ENCODE data around the gene RSPO1.

RSPO1 gene

DNA sequence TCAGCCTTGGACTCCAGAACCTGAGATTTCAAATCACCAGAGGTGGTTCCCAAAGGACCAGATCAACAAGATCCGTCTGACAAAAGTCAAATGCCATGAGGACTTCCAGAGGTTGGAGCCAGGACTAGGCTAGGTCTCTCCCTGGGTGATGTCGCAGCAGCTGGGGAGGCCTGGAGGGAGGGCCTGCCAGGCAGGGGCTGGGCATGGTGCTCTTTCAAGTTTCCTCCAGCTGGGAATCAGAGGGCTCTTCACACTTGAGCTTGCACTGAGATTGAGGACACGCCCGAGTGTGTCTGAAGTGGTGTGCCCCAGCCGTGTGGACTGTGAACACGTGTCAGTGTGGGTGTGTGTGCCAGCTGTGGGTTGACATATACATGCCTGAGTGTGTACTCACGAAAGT is 21.3 kb upstream of the RSPO1 start:
- no peak for DNase-seq

DNA sequence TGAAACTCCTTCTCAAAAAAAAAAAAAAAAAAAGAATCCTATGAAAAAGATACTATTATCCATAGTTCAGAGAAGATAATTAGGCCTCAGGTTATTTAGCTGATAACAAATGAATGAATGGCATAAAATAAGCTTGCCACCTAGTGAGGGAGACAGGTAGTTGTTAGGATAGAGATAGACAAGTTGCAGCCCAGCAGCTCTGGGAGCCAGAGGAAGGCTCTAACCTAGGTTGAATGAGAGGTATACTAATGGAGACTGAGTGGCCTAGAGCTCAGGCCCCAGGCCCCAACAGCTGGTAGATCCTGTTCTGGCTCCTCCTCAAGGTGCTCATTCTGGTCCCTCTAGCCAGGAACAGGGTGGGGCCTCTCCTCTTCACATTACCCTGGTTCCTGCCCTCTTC is 20.6 kb upstream of the RSPO1 start:
- no peak for DNase-seq

DNA sequence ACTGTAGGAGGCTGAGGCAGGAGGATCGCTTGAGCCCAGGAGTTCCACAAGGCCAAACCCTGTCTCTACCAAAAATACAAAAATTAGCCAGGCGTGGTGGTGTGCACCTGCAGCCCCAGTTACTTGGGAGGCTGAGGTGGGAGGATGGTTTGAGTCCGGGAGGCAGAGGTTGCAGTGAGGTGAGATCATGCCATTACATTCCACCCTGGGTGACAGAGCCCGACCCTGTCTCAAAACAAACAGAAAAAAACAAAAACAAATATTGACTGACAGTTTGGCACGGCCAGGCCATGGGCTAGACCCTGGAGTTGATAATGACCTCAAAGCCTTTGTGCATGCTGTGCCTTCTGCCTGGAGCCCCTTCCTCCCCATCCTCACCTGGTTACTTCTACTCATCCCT is 19.2 kb upstream of the RSPO1 start:
- no peak for DNase-seq

DNA sequence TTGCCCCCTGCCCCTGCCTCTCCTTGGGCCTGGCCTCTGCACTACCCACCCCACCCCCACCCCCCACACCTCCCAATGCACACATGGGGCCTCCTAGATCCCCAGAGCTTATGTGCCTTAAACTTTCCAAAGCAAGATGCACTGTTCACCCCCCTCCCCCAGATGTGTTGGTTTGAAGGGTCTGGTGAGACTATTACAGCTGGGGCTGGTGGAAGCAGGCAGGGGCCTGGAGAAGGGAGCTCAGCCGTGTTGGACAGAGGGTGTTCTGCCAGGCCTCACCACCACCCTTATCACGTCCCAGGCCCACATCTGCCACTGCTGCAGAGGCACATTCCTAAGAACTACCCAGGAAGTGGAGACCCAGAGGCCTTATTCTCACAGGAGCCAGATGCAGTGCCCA is 18.3 kb upstream of the RSPO1 start:
- no peak for DNase-seq

DNA sequence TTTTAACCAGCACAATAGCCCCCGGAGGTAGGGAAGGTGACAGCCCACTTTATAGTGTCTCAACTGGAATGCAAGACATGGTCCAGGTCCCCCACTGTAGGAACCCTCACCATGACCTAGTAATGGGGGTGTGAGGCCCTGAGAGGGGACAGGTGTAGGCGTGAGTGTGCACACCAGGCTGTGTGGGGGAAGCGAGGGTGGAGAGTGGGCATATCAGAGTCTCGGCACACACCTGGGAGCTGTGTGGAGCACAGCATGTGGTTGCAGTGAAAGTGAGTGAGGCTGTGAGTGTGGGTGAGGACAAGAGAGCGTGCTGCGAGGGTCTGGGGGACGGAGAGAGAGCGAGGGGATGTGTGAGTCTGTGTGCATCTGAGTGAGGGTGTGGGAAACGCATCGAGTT is 17.1 kb upstream of the RSPO1 start:
- DNase-seq, result no peak

DNA sequence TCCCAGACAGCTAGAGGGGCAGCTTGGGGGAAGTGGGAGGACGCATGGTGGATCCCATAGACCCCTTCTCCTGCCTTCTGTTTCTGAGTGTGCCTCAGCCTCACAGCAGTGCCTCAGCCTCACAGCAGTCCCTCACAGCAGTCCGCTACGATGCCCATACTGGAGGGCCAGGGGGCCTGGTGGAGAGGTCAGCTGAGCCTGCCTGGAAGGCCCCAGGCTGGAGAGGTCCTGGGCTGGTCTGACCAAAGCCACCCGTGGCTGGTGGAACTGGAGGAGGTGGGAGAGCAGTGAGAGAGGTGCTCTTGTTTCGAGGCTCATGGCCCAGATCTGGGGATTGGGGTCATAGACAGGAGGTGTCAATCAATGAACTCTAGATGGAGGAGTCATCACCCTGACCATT is 16.0 kb upstream of the RSPO1 start:
- DNase-seq, result no peak

DNA sequence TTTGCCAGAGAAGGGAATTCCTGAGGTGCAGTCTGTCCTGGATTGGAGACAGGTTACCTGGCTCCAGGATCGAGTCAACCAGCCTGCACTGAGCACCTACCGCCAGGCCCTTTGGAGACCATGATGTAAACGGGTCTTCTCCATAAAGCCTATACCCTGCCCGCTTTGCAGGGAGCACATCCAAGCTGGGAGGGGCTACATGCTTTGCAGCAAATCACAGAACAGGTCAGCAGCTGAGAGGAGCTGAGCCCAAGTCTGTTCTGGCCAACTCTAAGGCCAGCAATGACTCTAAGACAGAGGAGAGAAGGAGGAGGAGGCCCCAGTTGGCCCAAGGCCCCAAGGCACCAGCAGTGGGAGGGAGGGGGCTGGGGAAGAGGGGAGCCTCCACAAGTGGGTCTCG is 15.5 kb upstream of the RSPO1 start:
- DNase-seq, result no peak

DNA sequence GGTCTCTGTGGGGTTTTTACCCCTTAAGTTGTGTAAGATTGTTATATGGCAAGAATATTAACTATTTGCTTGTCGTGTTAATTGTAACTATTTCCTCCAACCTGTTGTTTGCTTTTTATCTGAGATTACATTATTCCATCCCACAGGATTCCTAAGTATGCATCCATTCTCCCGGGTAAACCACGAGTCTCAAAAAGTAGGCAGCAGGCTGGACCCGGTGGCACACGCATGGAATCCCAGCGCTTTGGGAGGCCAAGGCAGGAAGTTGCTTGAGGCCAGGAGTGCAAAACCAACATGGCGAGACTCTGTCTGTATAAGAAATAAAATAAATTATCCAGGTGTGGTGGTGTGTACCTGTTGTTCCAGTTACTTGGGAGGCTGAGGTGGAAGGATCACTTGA is 12.6 kb upstream of the RSPO1 start:
- DNase-seq, result no peak

DNA sequence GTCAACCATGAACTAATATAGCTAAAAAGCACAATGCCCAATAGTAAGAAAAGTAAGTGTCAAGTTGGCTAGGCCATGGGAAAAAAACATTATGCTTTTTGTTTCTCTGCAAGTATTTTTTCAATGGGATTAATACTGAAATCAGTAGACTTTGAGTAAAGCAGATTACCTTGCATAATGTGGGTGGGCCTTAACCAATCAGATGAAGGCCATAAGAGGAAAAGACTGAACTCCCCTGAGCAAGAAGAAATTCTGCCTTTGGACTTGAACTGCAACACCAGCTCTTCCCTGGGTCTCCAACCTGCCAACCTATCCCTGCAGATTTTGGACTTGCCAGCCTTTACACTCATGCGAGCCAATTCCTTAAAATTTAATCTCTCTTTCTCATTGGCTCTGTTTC is 6.4 kb upstream of the RSPO1 start:
- DNase-seq, result no peak

DNA sequence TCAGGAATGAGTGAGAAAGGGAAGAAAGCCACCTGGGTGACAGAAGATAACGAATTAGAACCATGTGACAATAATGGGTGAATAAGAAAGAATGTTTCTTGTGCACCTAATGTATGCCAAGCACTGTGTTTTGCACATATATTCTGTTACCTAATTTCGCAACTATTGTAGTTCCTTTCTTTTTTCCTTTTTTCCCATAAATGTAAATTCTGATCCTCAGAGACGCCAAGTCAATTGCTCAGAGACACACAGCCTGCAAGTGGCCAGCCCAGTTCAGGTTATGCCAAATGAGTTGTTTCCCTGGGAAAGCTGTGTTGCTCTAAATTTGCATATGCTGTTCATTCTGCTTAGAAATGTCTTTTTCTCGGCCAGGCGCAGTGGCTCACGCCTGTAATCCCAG is 1.7 kb upstream of the RSPO1 start:
- no peak for DNase-seq

DNA sequence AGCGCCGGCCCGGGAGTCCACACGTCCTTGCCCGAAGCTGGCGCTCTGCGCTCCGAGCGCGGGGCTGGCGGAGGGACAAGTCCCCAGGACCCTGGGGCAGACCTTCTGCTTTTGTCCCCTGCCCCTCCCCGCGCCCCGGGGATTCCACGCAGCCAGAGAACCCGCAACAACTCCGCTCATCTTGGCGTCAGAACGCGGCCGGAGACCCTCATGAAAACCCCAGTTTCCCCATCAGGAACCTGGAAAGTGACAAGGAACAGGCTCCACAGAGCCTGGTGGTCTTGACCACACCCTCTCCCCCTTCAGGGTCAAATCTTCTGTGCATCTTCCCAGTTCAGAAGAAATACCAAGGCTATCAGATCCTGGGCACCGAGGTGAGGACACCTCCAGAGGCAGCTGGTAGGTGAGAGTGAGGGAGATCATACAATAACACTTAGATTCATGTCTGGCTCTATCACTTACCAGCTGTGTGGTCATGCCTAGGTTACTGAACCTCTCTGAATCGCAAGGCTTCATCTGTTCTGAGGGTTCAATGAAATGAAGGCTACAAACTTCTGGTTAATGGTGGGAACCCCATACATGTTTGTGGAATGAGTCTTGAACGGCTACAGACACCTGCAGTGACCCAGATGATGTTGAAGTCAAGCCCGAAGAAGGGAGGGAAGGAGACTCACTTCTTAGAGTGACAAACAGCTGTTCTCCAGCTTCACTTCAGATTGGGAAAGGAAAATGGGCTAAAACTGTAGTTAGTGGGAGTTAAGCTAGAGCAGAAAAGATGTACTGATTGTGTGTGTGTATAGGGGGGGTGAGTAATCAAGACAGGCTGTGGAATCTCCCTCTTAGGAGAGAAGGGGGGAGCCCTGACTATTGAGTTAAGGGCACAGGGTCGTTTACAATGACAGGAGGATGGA is 555 bp upstream of the RSPO1 start:
- no peak for DNase-seq

DNA sequence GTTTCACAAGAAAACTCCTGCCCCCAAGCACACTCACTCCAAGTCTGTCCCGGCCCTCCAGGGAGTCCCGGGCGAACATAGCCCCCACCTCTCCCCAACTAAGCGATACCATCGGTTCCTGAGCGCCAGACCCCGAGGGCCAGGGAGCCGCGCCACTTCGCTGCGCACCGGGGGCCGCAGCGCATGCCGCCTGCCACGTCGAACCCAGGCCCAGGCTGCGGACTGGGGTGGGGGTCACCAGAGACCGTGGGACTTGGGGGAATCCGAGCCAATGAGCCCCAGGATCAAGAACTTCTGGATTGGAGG is 801 bp downstream of the RSPO1 start:
- DNase-seq, result no peak

DNA sequence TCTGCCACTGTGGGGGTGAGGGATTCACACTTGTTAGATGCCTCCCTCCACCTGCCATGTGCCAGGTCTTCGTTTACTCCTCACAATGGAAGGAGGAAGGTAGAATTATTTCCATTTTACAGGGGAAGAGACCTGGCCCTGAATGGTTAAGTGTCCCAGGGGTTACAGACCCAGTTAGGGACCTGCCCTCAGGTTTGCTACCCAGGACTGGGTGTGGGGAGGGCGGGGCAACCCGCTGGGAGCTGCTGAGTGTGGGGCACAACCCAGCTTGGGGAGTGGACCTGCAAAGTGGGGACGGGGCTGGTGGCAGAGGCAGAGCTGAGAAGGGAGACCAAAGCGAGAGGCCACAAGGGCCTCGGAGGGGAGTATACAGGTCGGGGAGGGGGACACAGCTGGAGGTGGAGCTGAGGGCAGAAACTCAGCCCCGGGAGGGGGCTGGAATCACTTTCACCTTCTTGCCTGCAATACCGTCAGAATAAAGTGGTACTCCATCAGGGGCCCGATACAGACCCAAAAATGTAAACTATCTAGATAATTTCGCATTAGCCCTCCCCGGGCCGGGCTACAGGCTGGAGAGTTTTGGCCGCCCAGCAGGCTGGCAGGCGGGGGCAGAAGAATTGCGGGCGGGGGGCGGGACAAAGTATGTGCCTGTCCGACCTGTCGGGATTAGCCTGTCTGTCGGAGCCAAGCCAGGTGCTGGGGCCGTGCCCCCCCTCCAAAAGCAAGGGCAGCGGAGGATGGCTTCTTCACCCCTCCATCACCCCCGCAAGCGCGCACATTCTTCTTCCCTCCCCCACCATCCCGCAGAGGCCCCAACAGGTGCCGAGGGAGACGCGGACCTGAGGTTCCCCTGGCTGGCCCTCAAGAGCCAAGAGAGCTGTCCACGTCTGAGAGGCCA is 1.4 kb downstream of the RSPO1 start:
- DNase-seq, result no peak

DNA sequence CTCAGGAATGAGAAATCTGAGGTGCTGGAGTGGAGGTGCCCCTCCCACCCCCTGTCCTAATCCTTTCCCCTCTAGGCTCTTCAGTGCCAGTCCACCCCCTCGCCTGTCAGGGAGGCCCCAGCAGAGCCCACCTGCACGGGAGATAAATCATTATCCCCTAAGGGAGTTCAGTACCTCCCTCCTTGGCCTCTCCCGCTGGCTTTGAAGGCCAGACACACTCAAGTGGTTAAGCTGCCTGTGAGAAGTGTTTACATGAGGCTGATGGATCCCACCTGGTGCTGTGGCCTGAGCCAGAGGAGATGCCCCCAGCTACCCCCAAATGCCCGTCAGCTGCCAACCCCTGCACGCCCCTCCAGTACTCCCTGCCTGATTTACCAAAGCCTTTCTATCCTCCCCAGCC is 3.7 kb downstream of the RSPO1 start:
- DNase-seq, result no peak

DNA sequence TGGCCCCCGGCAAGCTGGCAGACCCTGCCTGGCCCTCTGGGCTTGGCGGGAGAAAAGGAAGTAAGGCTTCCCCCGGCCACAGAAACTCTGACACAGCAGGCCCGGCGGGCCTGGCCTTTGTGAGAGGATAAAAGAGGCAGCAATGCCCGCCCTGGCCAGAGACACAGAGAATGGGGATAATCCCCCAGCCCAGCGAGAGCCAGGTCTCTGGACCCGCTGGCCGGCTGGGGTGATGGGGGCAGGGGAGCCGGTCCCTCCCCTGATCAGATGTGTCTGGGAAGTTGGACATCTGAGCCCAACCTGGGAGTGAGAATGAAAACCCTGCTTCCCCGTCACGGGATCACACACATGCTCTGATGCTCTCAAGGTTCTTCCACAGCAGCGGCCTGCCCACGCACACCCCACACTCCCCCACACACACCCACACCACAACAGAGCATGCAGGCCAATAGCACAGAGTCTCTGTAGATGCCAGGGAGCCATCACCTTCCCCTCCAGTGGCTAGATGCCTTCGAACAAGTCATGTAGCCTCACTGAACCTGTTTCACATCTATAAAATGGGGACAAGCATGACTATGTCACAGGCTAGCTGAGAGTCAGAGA is 4.2 kb downstream of the RSPO1 start:
- DNase-seq, result no peak

DNA sequence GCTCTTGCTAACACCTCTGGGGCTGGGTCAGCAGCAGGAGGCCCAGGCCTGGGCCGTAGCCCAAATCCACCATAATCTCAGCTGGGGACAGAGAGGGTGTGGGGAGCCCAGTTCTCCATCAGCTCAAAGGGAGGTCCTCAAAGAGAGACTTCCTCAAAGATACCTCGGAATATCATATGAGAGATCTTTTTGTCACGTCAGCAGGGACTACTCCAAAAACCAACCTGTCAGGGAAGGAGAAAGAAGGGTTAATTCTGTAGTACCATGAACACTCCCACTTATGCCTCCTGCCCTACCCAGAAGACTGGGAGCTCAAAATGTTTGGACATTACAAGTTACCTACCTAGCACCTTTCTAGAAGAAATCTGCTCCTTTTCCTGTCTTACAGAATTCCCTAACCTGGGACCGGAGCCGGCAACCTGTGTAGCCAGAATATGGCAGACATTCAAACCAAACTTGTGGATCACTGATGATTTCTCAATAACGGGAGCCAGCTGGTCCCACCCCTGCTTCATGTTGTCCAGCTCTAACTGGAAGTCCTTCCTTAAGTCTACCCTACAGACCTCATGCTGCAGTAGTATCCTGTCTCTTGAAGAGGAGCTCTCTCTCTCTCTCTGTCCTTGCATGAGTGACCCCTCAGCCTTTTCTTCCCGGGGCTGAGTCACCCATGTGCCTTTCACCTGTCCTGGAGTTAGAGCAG is 4.8 kb downstream of the RSPO1 start:
- DNase-seq, result no peak

DNA sequence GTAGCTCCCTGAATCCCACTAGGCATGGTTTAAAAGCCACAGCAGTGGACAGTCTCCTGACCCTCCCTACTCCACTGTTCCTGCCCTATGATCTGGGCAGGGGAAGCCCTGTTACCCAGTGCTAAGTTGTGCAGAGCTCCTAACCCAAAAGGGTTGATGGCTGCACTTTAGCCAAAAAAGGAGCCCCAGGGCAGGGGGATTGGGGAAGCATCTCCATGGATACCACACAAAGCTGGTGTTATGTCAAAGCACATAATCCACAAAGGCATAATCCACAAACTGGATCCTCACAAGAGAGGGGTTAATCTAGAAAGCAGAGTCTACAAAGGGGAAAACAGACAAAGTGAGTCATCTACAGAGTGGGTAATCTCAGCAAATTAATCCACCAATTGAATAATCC is 5.7 kb downstream of the RSPO1 start:
- DNase-seq, result no peak

DNA sequence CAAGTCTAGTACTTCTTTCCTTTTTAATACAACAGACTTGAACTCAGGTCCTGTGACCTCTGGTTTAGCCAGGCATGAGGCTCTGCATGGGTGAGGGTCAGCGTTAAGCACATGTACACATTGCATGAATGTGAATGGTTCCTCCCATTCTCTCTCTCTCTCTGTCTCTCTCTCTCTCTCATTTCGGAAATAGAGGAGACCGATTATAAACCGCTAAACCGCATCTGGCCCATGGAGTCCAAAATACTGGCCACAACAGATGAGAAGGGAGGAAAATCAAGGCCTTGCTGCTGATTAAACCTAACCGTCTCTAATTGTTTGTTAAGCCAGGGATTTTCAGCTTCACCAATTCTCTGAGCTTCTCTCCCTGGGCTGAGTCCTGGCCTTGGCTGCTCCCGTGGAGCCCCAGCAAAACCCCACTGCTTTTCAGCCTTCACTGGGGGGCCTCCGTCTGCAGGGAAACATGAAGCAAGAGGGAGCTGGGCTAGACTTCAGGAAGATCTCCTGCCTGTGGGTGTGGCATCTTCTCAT is 6.6 kb downstream of the RSPO1 start:
- no peak for DNase-seq

DNA sequence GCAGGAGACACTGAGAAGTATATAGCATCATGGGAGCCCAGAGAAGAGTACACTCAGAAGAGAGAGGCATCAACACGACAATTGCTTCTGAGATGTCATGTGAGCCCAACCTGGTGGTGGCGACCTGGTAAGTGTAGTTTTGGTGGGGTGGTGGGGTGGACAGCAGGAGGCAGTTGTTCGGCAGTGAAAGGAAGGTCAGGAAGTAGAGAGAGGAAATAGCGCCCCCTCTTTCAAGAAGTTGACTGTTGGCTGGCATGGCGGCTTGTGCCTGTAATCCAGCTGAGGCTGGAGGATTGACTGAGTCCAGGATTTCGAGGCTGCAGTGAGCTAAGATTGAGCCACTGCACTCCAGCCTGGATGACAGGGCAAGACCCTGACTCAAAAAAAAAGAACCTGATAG is 12.6 kb downstream of the RSPO1 start:
- no peak for DNase-seq

DNA sequence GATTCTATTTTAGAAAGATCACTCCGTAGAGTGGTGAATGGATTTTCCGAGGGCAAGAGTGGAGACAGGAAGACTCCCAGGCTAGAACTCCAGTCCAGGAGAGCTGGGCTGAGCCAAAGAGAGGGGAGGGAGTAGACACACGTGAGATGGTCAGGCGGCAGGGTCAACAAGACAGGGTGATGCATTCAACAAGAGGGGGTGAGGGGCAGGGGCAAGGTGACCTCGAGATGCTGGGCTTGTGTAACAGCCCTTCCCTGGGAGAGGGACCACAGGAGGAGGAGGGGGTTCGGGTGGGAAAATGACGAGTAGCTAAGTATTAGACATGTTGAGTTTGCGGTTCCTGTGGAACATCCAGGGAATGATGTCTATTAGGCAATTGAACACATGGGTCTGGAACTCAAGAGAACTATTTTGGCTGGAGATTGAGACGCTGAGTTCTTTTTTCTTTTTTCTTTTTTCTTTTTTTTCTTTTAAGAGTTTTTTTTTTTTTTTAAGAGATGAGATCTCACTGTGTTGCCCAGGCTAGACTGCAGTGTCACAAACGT is 13.3 kb downstream of the RSPO1 start:
- no peak for DNase-seq

DNA sequence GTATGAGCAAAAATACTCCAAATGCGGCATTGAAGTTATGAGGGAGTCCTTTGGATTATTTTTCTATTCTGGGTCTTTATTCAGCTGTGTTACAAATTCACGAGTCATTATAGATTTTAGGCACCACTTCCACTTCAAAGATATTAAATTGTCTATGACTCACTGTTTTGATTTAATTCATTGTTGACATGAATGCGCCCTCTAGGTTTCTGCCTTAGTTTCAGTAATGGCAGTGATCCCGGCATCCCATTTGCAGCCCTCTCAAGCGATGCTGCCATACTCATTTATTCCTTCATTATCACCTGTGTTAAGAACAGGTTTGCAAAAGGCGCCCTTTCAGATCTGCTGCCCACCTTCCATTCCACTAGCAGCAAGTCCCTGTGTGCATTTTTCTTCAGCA is 14.0 kb downstream of the RSPO1 start:
- no peak for DNase-seq

DNA sequence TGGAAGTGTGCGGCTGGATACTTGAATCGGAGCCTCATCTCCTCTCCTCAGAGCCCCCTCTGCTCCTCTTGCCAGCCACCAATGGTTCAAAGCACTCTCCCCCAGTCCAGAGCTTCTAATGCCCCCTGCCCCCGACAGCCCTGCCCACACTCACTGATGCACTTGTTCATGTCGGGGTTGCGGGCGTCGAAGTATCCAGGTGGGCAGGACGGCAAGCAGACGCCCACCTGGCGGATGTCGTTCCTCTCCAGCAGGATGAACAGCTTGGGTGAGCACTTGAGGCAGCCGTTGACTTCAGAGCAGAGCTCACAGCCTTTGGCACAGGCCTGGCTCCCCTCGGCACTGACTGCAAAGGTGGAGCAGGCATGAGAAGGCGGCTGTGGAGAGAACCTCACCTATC is 18.4 kb downstream of the RSPO1 start:
- no peak for DNase-seq

DNA sequence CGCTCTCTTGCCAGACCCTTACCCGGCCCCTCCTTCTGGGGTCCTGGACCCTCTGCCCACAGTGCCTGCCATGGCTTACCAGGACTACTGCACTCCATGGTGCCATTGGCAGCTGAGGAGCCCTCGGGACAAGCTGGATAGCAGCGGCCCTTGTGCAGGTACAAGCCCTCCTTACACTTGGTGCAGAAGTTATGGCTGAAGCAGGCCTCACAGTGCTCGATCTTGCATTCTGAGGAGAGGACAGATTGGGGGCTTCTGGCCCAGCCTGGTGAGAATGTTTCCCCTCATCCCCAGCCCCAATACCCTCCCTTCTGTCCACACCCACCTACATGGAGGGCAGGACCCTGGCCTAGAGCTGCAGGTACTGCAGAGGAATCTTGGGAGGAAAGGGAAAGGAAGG is 20.6 kb downstream of the RSPO1 start:
- no peak for DNase-seq
